Activated CD4-positive, alpha-beta T cell treated with anti-CD3 and anti-CD28 coated beads, Interleukin-2, amount 50 U/mL, for 48 hours (primary cell): ENCODE results near the gene LBHD2.

Experiments
- DNase-seq, 2 experiments: peaks; one replicate each; pipeline ENCODE4 v3.0.0-alpha.2; 2020

The LBHD2 gene

DNA sequence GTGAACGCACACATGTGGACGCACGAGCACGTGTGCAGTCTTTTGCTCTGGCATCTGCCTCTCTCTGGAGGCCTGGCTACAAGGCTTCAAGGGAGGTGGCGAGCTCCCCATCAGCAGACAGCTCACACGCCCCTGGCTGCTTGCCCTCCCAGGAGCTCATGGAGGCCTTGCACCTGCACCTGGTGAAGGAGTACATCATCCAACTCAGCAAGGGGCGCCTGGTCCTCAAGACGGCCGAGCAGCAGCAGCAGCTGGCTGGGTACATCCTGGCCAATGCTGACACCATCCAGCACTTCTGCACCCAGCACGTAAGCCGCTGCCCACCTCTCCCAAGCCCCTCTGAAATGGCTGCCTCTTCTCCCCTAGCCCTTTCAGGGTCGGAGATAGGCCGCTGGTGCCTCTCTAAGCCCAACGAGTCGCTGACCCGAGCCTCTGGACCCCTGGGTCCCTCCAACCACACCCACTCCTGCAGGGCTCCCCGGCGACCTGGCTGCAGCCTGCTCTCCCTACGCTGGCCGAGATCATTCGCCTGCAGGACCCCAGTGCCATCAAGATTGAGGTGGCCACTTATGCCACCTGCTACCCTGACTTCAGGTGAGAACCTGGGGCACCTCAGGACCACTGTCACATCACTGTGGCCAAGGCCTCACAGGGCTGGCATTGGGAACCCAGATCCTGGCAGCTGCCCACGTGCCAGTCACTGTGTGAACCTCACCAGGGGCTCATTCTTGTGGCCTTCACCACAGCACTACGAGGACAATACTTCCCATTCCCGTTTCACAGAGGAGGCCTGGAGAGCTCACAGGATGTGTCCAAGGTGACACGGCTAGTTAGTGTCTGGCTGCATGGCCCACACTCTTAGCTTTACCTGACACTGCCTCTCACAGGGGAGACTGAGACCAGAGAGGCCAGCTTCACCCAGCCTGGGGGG is 49.5 kb downstream of the LBHD2 start:
- DNase-seq = no peak

DNA sequence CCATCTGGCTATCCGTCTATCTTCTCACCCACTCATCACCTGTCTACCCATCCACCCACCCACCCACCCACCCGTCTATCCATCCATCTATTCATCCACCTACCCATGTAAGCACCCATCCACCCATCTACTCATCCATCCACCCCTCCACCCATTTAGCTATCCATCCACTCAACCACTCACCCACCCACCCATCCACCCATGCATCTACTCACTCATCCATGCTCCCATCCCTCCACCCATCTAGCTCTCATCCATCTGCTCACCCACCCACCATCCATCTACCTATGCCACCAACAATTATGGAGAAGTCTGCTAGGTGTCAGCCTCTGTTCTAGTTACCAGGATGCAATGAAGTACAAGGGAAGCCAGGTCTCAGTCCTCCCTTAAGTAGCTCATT is 50.4 kb downstream of the LBHD2 start:
- DNase-seq = no peak

DNA sequence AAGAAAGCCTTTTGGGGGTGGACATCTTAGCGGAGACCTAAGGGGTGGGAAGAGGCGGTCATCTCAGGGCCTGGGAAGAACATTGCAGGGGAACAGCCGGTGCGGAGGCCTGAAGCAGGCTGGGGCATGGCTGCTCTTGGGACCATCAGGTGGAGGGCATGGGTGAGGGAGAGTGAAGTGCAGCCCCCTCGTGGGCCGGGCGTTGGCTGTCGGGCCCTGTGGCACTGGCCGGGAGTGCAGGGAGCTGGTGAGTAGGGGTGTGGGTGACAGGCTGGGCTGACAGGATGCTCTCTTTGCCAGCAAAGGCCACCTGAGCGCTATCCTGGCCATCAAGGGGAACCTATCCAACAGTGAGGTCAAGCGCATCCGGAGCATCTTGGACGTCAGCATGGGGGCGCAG is 50.9 kb downstream of the LBHD2 start:
- no peak for DNase-seq

DNA sequence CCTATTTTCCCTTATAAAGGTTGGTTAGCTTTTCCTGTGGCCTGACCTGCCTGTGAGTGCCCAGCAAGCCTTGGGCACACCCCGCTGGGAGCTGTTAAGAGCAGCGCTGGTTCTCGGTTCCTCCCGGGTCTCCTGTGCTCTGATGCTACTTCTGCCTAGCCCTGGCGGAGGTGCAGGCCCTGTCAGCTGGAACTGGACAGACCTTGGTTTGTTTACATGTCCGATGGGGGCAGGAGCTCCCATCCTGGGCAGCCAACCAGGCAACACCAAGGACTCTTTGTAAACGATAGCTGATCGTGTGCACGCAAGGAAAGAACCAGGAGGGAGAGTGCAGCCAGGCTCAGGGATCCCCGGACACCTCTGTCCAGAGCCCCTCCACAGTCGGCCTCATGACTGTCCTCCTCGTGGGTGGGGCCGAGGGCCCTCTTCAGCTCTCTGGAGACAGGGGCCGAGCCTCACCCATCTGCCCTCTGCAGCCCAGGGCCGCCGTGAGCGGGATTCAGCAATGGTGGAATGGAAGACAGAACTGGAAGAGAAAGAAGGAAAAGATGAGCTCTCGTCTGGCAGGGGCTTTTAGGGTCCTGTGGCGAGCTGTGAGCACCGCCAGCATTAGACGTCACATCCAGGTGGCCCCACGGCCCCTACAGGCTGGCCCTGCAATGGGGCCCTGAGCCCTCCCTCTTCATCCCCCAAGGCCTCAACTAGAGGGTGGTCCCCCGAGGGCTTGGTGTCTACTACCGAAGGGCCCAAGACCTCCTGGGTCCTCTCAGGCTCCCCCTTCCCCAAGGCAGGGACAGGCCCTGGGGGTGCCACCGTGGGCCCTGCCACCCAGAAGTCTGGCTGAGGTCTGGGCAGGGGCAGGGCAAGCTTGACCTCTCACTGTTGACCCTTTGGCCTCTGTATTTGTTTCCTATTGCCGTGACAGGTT is 51.6 kb downstream of the LBHD2 start:
- DNase-seq = no peak

DNA sequence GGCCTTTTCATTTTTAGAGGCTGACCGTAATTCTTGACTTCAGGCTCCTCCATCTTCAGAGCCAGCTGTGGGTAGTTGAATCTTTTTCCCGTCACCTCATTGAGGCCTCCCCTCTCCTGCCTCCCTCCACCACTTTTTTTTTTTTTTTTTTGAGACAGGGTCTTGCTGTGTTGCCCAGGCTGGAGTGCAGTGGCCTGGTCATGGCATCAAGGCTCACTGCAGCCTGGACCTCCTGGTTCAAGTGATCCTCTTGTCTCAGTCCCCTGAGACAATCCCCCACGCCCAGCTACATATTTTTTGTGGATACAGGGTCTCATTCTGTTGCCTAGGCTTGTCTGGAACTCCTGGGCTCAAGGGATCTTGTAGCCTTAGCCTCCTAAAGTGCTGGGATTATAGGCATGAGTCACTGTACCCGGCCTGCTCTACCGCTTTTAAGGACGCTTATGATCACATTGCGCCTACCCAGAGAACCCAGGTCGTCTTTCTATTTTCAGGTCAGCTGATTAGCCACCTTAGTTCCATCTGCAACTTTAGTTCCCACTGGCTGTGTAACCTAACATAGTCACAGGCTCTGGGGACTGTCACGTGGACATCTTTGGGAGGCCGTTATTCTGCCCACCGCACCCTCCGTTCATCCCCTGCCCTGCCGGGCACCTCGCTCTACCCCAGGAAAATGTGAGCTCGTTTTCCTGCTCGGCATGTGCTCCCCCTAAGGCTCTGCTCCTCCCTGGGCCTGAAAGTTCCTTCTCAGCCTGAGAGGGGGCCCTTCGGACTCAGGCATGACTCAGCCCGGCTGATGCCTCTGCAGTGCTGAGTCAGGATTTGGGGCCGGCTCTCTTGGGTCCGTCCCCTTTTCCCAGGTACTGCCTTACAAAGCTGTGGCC is 52.6 kb downstream of the LBHD2 start:
- DNase-seq = no peak

DNA sequence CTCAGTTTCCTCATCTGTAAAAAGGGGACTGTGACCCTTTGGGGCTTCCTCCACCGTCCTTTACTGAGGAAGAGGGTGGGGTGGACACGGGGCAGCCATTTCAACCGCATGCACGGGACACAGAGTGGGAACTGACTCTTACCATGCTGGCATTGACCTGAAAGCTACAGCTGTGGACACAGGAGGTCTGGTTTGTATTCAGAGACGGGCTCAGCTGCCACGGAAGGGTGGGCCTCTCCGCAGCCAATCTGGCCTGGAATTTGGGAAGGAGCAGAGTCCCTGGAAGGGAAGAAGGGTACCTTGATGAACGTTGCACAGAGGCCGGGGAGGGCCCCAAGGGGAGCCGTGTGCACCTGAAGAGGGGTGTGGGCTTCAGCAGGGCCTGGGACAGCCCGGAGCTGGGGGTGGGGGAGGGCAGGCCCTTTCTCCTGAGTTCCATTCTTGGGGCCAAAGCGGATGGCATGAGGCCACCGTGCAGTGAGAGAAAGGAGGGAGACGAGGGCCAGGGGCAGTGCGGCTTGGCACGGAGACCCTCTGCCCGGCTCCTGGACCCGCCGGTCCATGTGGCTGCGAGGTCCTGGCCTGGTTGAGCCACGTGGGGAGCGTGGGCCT is 53.8 kb downstream of the LBHD2 start:
- DNase-seq = no peak

DNA sequence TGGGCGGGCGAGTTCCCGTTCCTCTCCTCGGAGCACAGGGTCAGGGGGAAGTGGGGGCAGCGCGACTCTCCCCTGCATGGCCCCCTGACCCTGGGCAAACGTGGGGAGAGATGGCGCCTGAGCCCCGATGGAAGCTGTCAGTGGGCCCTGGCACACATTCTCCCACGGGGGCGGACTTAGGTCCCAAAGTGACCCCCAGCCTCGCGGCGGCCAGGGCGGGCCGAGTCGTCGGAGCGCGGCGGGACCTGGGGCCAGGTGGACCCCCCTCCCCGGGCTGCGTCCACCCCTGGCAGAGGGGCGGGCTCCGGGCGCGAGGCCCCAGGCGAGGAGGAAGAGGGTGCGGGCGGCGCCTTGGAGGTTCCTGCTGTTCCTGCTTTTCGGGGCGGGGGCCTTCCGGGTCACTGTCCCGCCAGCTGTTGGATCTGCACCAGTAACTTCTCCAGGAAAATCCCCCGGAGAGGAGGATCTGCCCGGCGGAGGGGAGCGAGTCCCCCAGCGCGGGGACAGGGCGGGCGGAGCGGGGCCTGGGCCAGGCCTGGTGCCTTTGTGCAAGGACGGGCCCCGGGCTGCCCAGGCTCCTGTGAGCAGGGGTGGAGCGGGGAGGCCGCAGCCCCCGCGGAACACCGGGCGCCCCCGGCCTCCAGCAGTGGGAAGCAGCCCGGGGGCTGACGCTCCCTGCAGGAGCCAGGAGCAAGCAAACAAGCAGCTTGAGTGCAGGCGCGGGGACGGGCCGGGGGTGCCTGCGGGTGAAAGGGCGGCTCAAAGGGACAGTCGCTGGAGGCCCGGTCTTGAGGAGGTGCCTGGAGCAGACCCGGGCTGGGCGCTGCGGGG is 54.5 kb downstream of the LBHD2 start:
- no peak for DNase-seq

DNA sequence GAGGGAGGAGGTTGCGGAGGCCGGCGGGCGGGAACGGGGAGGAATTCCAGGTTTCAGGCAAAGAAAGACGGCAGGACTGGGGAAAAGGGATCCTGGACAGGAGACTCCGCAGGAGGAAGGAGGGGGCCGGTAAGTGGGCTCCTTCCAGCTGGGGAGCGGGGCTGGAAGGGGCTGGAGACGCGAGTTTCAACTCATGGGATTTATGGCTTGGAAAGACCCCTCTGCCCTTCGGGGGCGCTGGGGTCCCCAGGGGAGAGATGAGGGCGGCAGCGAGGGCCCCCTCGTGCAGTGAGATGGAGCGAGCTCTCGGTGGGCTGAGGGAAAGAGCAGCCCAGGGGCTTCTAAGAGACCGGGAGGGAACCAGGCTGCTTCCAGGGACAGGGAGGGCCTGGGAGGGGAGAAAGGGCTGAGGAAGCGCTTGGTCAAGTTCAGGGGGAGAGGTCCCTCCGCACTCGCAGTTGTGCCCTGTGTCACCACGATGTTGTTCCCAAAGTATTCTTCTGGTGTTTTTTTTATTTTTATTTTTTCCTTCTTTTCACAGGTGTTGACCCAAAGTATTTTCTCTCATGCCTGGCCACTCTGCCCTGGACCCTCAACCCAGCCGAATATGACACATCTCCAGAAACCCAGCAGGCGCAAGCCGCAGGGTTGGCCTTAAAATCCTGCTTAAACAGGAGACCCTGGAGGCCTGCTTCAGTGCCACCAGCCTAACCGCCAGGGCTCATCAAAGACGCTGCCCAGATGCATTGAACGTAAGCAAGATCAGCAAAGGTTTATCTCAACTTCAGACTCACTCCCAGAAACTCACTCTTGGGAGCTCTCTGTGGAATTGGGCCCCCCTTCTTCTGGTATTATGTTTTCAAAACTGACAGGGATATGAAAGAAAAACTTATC is 55.4 kb downstream of the LBHD2 start:
- no peak for DNase-seq
